Mesenchymal stem cell (in vitro differentiated cells and primary cell): ENCODE measurements around the gene S100A10.

ENCODE experiments used
- DNase-seq: peaks from one replicate; pipeline ENCODE4 v3.0.0-alpha.2; 2013
- H2AFZ ChIP-seq: one replicate; pipeline ENCODE4 v1.6.1; 2013; ENCODE audit warnings: low read depth, mild to moderate bottlenecking, control low read depth, inconsistent platforms, low read length, moderate library complexity
- H2AK5ac ChIP-seq: 2 replicates; pipeline ENCODE4 v1.6.1; 2013; ENCODE audit warnings: low read length, moderate library complexity, mild to moderate bottlenecking, inconsistent platforms; ENCODE audit not compliant: severe bottlenecking
- H2BK120ac ChIP-seq: one replicate; pipeline ENCODE4 v1.6.1; 2013; ENCODE audit warnings: low read depth, mild to moderate bottlenecking, inconsistent platforms, low read length, moderate library complexity
- H2BK12ac ChIP-seq, 2 experiments: one replicate each; pipeline ENCODE4 v1.6.1; 2013; ENCODE audit warnings: inconsistent platforms in 2 of 2, low read length in 2 of 2, mild to moderate bottlenecking in 2 of 2, moderate library complexity in 2 of 2, control low read depth in 1 of 2
- H2BK15ac ChIP-seq: one replicate; pipeline ENCODE4 v1.6.1; 2013; ENCODE audit warnings: mild to moderate bottlenecking, low read depth, inconsistent platforms; ENCODE audit not compliant: poor library complexity, severe bottlenecking
- H2BK5ac ChIP-seq: 2 replicates; pipeline ENCODE4 v1.6.1; 2013; ENCODE audit warnings: low read depth, mild to moderate bottlenecking, low read length, control low read depth, inconsistent platforms; ENCODE audit not compliant: poor library complexity, severe bottlenecking
- H3K14ac ChIP-seq, 2 experiments: one replicate each; pipeline ENCODE4 v1.6.1; 2013; ENCODE audit warnings: inconsistent platforms in 2 of 2, low read length in 2 of 2, control low read depth in 1 of 2, mild to moderate bottlenecking in 1 of 2, moderate library complexity in 1 of 2
- H3K18ac ChIP-seq, 2 experiments: one replicate each; pipeline ENCODE4 v1.6.1; 2013; ENCODE audit warnings: inconsistent platforms in 2 of 2, low read length in 2 of 2, control low read depth in 1 of 2, low read depth in 1 of 2, mild to moderate bottlenecking in 1 of 2
- H3K23ac ChIP-seq, 2 experiments: one replicate each; pipeline ENCODE4 v1.6.1; 2013; ENCODE audit warnings: inconsistent platforms in 2 of 2, low read length in 2 of 2, mild to moderate bottlenecking in 2 of 2, moderate library complexity in 2 of 2, control low read depth in 1 of 2
- H3K27ac ChIP-seq: 2 replicates; pipeline ENCODE4 v1.5.1; 2013; ENCODE audit warnings: mild to moderate bottlenecking, moderate library complexity, low read length, control low read depth, inconsistent platforms; ENCODE audit not compliant: poor library complexity, severe bottlenecking
- H3K27me3 ChIP-seq, 2 experiments: 2 replicates each; pipeline versions ENCODE4 v1.6.1 to v1.7.0; 2013; ENCODE audit warnings: low read length in 2 of 2, mild to moderate bottlenecking in 2 of 2, moderate library complexity in 2 of 2, control low read depth in 1 of 2, inconsistent platforms in 1 of 2; ENCODE audit not compliant: control insufficient read depth in 1 of 2, insufficient read depth in 1 of 2
- H3K36me3 ChIP-seq, 2 experiments: 2 replicates each; pipeline versions ENCODE4 v1.6.1 to v1.7.0; 2013; ENCODE audit warnings: low read length in 2 of 2, control low read depth in 1 of 2, inconsistent platforms in 1 of 2, low read depth in 1 of 2, mild to moderate bottlenecking in 1 of 2; ENCODE audit not compliant: insufficient read depth in 2 of 2, control insufficient read depth in 1 of 2
- H3K4ac ChIP-seq, 2 experiments: one replicate each; pipeline ENCODE4 v1.6.1; 2013; ENCODE audit warnings: inconsistent platforms in 2 of 2, low read length in 2 of 2, mild to moderate bottlenecking in 2 of 2, moderate library complexity in 2 of 2, control low read depth in 1 of 2, low read depth in 1 of 2
- H3K4me1 ChIP-seq: 2 replicates; pipeline ENCODE4 v1.6.1; 2013; ENCODE audit warnings: low read depth, low read length, control low read depth; ENCODE audit not compliant: control insufficient read depth, insufficient read depth
- H3K4me2 ChIP-seq: 2 replicates; pipeline ENCODE4 v1.6.1; 2013; ENCODE audit warnings: low read length, mild to moderate bottlenecking, inconsistent platforms; ENCODE audit not compliant: poor library complexity, severe bottlenecking
- H3K4me3 ChIP-seq, 2 experiments: 2 replicates each; pipeline versions ENCODE4 v1.5.1 to v1.7.0; 2013; ENCODE audit warnings: low read length in 2 of 2, mild to moderate bottlenecking in 2 of 2, control low read depth in 1 of 2, low read depth in 1 of 2; ENCODE audit not compliant: insufficient read depth in 1 of 2
- H3K79me1 ChIP-seq: replicated peaks from 2 replicates; pipeline ENCODE4 v1.6.1; 2013; ENCODE audit warnings: mild to moderate bottlenecking, control low read depth, low read length, inconsistent platforms; ENCODE audit not compliant: poor library complexity, severe bottlenecking
- H3K9ac ChIP-seq: 2 replicates; pipeline ENCODE4 v1.7.0; 2013; ENCODE audit warnings: mild to moderate bottlenecking, low read length, moderate library complexity
- H3K9me3 ChIP-seq: 2 replicates; pipeline ENCODE4 v1.7.0; 2013; ENCODE audit warnings: mild to moderate bottlenecking, low read length; ENCODE audit not compliant: control insufficient read depth
- H4K8ac ChIP-seq: one replicate; pipeline ENCODE4 v1.6.1; 2013; ENCODE audit warnings: inconsistent platforms, mild to moderate bottlenecking, low read length, moderate library complexity
- H4K91ac ChIP-seq: one replicate; pipeline ENCODE4 v1.6.1; 2013; ENCODE audit warnings: mild to moderate bottlenecking, low read length, inconsistent platforms
- WGBS: methylation state at CpG from one replicate; pipeline ENCODE4 v1.1.7; 2013; ENCODE audit warnings: mixed read lengths; 5-methylcytosine and 5-hydroxymethylcytosine counted together

The S100A10 gene

DNA sequence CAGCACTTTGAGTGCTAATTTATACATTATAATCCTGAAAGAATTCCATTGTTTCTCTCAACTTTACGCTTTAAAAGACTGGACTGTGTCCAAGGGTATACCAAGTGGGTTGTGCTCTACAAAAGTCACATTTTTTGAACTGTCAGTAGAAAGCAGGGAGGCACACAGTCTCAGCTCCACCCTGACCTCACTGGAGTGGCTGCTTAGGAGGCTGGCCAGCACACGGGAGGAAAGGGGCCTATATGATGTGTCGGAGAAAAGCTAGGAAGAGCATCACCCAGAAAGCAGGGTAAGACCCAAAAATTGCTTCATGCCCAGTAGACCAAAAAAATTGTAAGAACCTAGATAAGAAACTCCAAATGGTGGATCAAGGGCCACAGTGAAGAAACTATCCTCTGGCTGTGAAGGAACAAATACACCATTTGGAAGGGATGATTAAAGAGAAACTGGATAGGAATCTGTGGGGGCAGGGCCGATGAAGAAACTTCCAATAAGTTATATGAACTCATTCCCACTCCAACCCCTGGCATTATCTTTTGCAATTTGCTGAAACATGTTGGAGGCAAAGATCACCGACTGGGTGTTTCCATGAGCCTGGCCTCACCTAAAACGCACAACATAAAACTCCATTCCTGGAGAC, 1.9 kb downstream of the S100A10 start:
- no peak overlapping the region for H2BK120ac ChIP-seq
- H3K4me1 ChIP-seq, result peaks cover 22% of the 10 kb centered on the region
- no peaks in the 10 kb centered on the region for H3K27me3 ChIP-seq
- H2AK5ac ChIP-seq, result peak overlapping the region; percentile 23
- H2BK15ac ChIP-seq, result no peak overlapping the region
- peak; percentile 35 for DNase-seq
- no peak overlapping the region for H2BK5ac ChIP-seq
- no peak overlapping the region for H3K14ac ChIP-seq
- peak overlapping the region; percentile 100 for H3K9ac ChIP-seq
- peak overlapping the region; percentile 65 for H3K4me2 ChIP-seq
- no peak overlapping the region for H4K91ac ChIP-seq
- no peak overlapping the region for H4K8ac ChIP-seq
- 12% methylated on average over 6 of the region's 6 CpGs for WGBS
- peak overlapping the region in 1 of 2 experiments; percentile 28 for H3K18ac ChIP-seq
- H3K4ac ChIP-seq, result peak overlapping the region in 1 of 2 experiments; percentile 80
- H2AFZ ChIP-seq, result no peak overlapping the region
- H3K9me3 ChIP-seq, result no peaks in the 10 kb centered on the region
- peak overlapping the region; percentile 91 for H3K27ac ChIP-seq
- no peaks in the 10 kb centered on the region for H3K79me1 ChIP-seq
- H2BK12ac ChIP-seq, result no peak overlapping the region
- H3K4me3 ChIP-seq, result peak overlapping the region; percentile 87 to 97
- H3K36me3 ChIP-seq, result peaks cover 0 to 13% of the 10 kb centered on the region in 2 experiments
- H3K23ac ChIP-seq, result no peak overlapping the region

GRCh38 chr1:151990856-151991198, 2.8 kb downstream of the S100A10 start:
- Histone ChIP-seq H3K14ac (no peak overlapping the region), H2AK5ac (no peak overlapping the region), H2BK12ac (no peak overlapping the region), H2BK15ac (no peak overlapping the region), H3K27ac (peak overlapping the region; percentile 96), H4K8ac (no peak overlapping the region), H2BK120ac (no peak overlapping the region), H3K9ac (peak overlapping the region; percentile 100), H2AFZ (no peak overlapping the region), H3K23ac (no peak overlapping the region), H3K36me3 (peaks cover 0 to 22% of the 10 kb centered on the region in 2 experiments), H3K27me3 (no peaks in the 10 kb centered on the region), H3K4me1 (peaks cover 19% of the 10 kb centered on the region), H3K79me1 (no peaks in the 10 kb centered on the region), H3K18ac (no peak overlapping the region), H3K4me2 (peak overlapping the region; percentile 58), H3K4ac (no peak overlapping the region), H2BK5ac (no peak overlapping the region), H3K9me3 (no peaks in the 10 kb centered on the region), H4K91ac (no peak overlapping the region), H3K4me3 (peak overlapping the region in 1 of 2 experiments; percentile 97)
- WGBS, result 6% methylated on average over 4 of the region's 5 CpGs
- peak; percentile 77 for DNase-seq

DNA sequence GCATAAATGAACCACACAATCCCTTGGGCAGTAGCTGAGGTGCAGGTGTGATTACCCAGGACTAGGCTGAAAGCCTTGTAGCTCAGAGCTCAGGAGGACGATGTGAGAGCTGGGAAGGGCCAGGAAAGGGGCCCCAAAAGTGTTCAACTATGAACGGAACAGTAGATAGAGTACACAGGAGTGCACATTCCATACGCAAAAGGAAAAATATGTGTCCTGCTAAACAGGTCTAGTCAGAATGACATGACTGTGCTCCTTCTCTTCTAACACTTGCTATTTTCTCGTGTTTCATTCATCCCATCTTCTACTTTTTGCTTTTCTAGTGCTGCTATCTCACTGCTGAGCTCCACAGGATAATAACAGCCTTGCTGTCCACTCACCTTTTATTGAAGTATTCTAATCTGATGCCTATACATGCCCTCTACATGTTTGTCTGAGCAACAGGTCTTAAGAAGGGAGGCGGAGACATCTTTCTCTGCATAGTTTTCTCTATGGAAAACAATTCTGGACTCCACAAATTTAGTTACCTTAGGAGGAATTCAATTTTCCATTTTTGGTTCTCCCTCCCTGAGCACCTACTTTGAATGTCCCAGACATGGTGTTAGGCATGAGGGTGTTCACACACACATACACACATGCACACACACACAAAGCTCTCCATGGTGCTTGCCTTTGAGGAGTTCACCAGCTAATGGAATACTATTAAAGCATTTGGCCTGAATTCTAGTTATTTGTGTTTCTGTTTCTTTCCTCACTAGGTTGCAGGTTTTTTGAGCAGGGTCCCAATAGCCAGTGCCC, 3.4 kb downstream of the S100A10 start:
- no peak overlapping the region for H2BK5ac ChIP-seq
- H3K79me1 ChIP-seq, result peaks cover under 1% of the 10 kb centered on the region
- WGBS, result 50% methylated on average over 4 of the region's 5 CpGs
- H3K36me3 ChIP-seq, result peaks cover 0 to 28% of the 10 kb centered on the region in 2 experiments
- H4K91ac ChIP-seq, result no peak overlapping the region
- H3K9me3 ChIP-seq, result no peaks in the 10 kb centered on the region
- no peak overlapping the region for H2AFZ ChIP-seq
- H3K27me3 ChIP-seq, result no peaks in the 10 kb centered on the region
- peak; percentile 60 for DNase-seq
- no peak overlapping the region for H3K23ac ChIP-seq
- no peak overlapping the region for H4K8ac ChIP-seq
- peak overlapping the region; percentile 96 for H3K27ac ChIP-seq
- H2BK15ac ChIP-seq, result peak overlapping the region; percentile 73
- peak overlapping the region; percentile 100 for H3K9ac ChIP-seq
- no peak overlapping the region for H2BK120ac ChIP-seq
- no peak overlapping the region for H3K4ac ChIP-seq
- H3K18ac ChIP-seq, result peak overlapping the region in 1 of 2 experiments; percentile 48
- H3K4me2 ChIP-seq, result peak overlapping the region; percentile 58
- H2BK12ac ChIP-seq, result no peak overlapping the region
- H3K4me1 ChIP-seq, result peaks cover 19% of the 10 kb centered on the region
- H2AK5ac ChIP-seq, result peak overlapping the region; percentile 12
- peak overlapping the region in 1 of 2 experiments; percentile 97 for H3K4me3 ChIP-seq
- no peak overlapping the region for H3K14ac ChIP-seq

DNA sequence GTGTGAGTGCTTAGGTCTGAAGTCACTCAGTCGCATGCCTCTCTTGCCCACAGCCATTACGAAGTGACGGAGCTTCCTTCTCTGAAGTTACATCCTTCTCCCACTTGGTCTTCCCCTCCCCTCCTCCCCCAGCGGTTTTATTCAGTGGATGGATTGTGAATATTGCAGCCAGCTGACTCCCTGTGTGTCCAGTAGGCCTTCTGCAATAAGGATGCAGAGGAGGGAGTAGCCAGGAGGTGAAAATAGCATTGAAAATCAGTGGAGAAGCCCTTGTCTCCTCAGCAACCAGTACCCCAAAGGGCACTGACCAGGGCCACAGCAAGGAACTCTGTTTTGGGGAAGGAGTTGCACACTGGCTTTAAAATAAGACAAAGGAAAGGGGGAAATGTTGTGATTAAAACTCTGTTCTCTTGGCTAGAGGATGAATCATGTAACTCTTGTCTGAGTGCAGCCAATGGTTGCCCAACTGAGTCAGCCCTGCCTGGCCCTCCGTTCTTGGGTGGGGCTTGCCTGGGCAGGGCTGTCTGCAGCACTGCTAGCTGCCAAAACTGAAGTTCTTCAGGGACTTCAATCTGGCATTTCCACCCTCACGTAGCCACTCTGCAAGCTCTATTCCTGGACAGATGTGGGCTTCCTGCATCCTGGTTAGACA, 4.3 kb downstream of the S100A10 start:
- no peak overlapping the region for H3K23ac ChIP-seq
- H2AFZ ChIP-seq, result no peak overlapping the region
- peak overlapping the region; percentile 60 to 66 for H3K4ac ChIP-seq
- no peak overlapping the region for H3K14ac ChIP-seq
- H3K36me3 ChIP-seq, result peaks cover 3 to 37% of the 10 kb centered on the region in 2 experiments
- peak overlapping the region; percentile 100 for H3K9ac ChIP-seq
- WGBS, result 13% methylated on average over 3 of the region's 6 CpGs
- peak overlapping the region in 1 of 2 experiments; percentile 97 for H3K4me3 ChIP-seq
- peaks cover 16% of the 10 kb centered on the region for H3K4me1 ChIP-seq
- peak; percentile 86 for DNase-seq
- peaks cover 3% of the 10 kb centered on the region for H3K79me1 ChIP-seq
- H4K8ac ChIP-seq, result peak overlapping the region; percentile 7
- peak overlapping the region; percentile 96 for H3K27ac ChIP-seq
- peak overlapping the region; percentile 46 for H2AK5ac ChIP-seq
- peak overlapping the region; percentile 46 to 64 for H3K18ac ChIP-seq
- peak overlapping the region; percentile 31 to 67 for H2BK12ac ChIP-seq
- H2BK120ac ChIP-seq, result peak overlapping the region; percentile 43
- H3K9me3 ChIP-seq, result no peaks in the 10 kb centered on the region
- H2BK5ac ChIP-seq, result no peak overlapping the region
- peak overlapping the region; percentile 13 for H3K4me2 ChIP-seq
- peak overlapping the region; percentile 15 for H2BK15ac ChIP-seq
- peak overlapping the region; percentile 52 for H4K91ac ChIP-seq
- H3K27me3 ChIP-seq, result no peaks in the 10 kb centered on the region
